Sigmoid colon (tissue), 7 donors: ENCODE measurements around the gene CHCT1. TPM values are rescaled to one million over a fixed set of nuclear protein-coding genes. Genes with fewer than 3 reads are reported as not detected.

Source experiments
- DNase-seq: peaks from one replicate; pipeline ENCODE4 v3.0.0-alpha.2; 2019
- H3K27ac ChIP-seq, 4 donors: fragments of 200-600 bp; sonication (generic); one replicate each; pipeline ENCODE4 v1.5.1; 2016 to 2019; ENCODE audit warnings: mild to moderate bottlenecking in 1 of 4
- H3K27me3 ChIP-seq, 3 donors: fragments of 200-600 bp; sonication (generic); one replicate each; pipeline ENCODE4 v1.5.1; 2019; ENCODE audit warnings: mild to moderate bottlenecking in 1 of 3
- H3K36me3 ChIP-seq, 4 donors: fragments of 200-600 bp; sonication (generic); one replicate each; pipeline ENCODE4 v1.5.1; 2016 to 2019
- H3K4me1 ChIP-seq, 4 donors: fragments of 200-600 bp; sonication (generic); one replicate each; pipeline ENCODE4 v1.5.1; 2017 to 2019
- H3K4me3 ChIP-seq, 4 donors: fragments of 200-600 bp; sonication (generic); one replicate each; pipeline ENCODE4 v1.5.1; 2017 to 2019; ENCODE audit warnings: mild to moderate bottlenecking in 2 of 4, moderate library complexity in 1 of 4
- H3K9me3 ChIP-seq, 4 donors: fragments of 200-600 bp in 3 of 4; sonication (generic) in 3 of 4; one replicate each; pipeline versions ENCODE4 v1.5.1 to v1.6.1; 2013 to 2019
- CTCF ChIP-seq, 4 experiments: fragments of 450-650 bp in 3 of 4; fragments of 200-600 bp in 1 of 4; IDR thresholded peaks; one replicate each; pipeline ENCODE4 v1.5.1; 2016 to 2019; ENCODE audit warnings: antibody characterized with exemption in 4 of 4, mild to moderate bottlenecking in 3 of 4, moderate library complexity in 2 of 4
- EP300 ChIP-seq, 4 donors: sonication (generic); formaldehyde crosslinking; IDR thresholded peaks; one replicate each; pipeline ENCODE4 v1.6.1; 2017; ENCODE audit warnings: antibody characterized with exemption in 4 of 4
- POLR2A ChIP-seq, 2 donors: fragments of 450-650 bp; IDR thresholded peaks; one replicate each; pipeline ENCODE4 v1.6.1; 2016; ENCODE audit warnings: antibody characterized with exemption in 2 of 2, mild to moderate bottlenecking in 2 of 2, moderate library complexity in 2 of 2
- POLR2AphosphoS5 ChIP-seq, 4 donors: sonication (generic); formaldehyde crosslinking; IDR thresholded peaks; one replicate each; pipeline ENCODE4 v1.6.1; 2017; ENCODE audit warnings: antibody characterized with exemption in 4 of 4
- WGBS, 2 donors: extraction: QIAGEN DNeasy Blood & Tissue Kit; methylation state at CpG; one replicate each; pipeline ENCODE4 v1.1.7; 2013; 5-methylcytosine and 5-hydroxymethylcytosine counted together
- intact Hi-C: fragments of 100-400 bp; cut with DNase I; formaldehyde crosslinking; loops from one replicate; pipeline ENCODE4 v1.15.1; 2023
- polyA plus RNA-seq, 3 donors: library from polyadenylated mRNA; stranded (reverse); fragments of 200-250 nt; gene quantifications; one replicate each; pipeline ENCODE4 v1.2.3, GENCODE V29; 2013
- total RNA-seq, 4 donors: library from RNA; depleted of rRNA; stranded (reverse); fragments of >200 nt; gene quantifications; one replicate each; pipeline ENCODE4 v1.1.0, GENCODE V29; 2016
- donor health status: healthy with polysubstance abuse.
- donor health status: Bipolar disorder and iron deficiency.
- donor health status: healthy.

Gene CHCT1
- total and polyA plus RNA-seq, 7 donors: not detected

- H3K4me3 ChIP-seq: no peak overlapping the region
- DNase-seq: no peak
- 83 to 96% methylated on average over 4 of the region's 4 CpGs for WGBS, 2 donors
- TF ChIP-seq POLR2AphosphoS5 (IDR thresholded peaks at IDR 0.05) (no peak), EP300 (IDR thresholded peaks at IDR 0.05) (no peak), CTCF (IDR thresholded peaks at IDR 0.05) (no peak), POLR2A (IDR thresholded peaks at IDR 0.05) (no peak)
- H3K27me3 ChIP-seq: no peaks in the 10 kb centered on the region
- H3K9me3 ChIP-seq: no peaks in the 10 kb centered on the region
- intact Hi-C loops: no loop called here
- H3K4me1 ChIP-seq: no peaks in the 10 kb centered on the region
- H3K27ac ChIP-seq: no peak overlapping the region
- H3K36me3 ChIP-seq: peaks cover 18 to 99% (median 42%) of the 10 kb centered on the region in 4 donors
Observed at GRCh38 chr17:60455378-60455777, 33.1 kb downstream of the CHCT1 start.

- no peak overlapping the region for H3K4me3 ChIP-seq
- H3K9me3 ChIP-seq: no peaks in the 10 kb centered on the region
- WGBS, 2 donors: 97 to 100% methylated on average over 2 of the region's 2 CpGs
- no peak overlapping the region for H3K27ac ChIP-seq
- no peak for DNase-seq
- TF ChIP-seq POLR2AphosphoS5 (IDR thresholded peaks at IDR 0.05): no peak
- TF ChIP-seq POLR2A (IDR thresholded peaks at IDR 0.05): no peak
- no peak for TF ChIP-seq EP300 (IDR thresholded peaks at IDR 0.05)
- TF ChIP-seq CTCF (IDR thresholded peaks at IDR 0.05): no peak
- no peaks in the 10 kb centered on the region for H3K27me3 ChIP-seq
- intact Hi-C loops: no loop called here
- H3K4me1 ChIP-seq: no peaks in the 10 kb centered on the region
- peaks cover 13 to 99% (median 41%) of the 10 kb centered on the region in 4 donors for H3K36me3 ChIP-seq
Observed at GRCh38 chr17:60457148-60457547, 34.9 kb downstream of the CHCT1 start.

- intact Hi-C loops: no loop called here
- 96 to 98% methylated on average over 1 of the region's 1 CpG for WGBS, 2 donors
Observed at GRCh38 chr17:60461584-60461983, 39.3 kb downstream of the CHCT1 start.

GRCh38 chr17:60463157-60463835 lies 41.0 kb downstream of the CHCT1 start:
- Histone ChIP-seq H3K4me3 (no peak overlapping the region), H3K9me3 (no peaks in the 10 kb centered on the region), H3K36me3 (peaks cover 17 to 81% (median 33%) of the 10 kb centered on the region in 4 donors), H3K4me1 (peaks cover 0 to 12% (median 6%) of the 10 kb centered on the region in 4 donors), H3K27ac (no peak overlapping the region), H3K27me3 (no peaks in the 10 kb centered on the region)
- intact Hi-C loops: no loop called here
- whole genome bisulfite sequencing, 2 donors: 76 to 82% methylated on average over 4 of the region's 4 CpGs
- TF ChIP-seq EP300 (IDR thresholded peaks at IDR 0.05) (no peak), POLR2AphosphoS5 (IDR thresholded peaks at IDR 0.05) (no peak), POLR2A (IDR thresholded peaks at IDR 0.05) (no peak), CTCF (IDR thresholded peaks at IDR 0.05) (no peak)
- no peak for DNase-seq

More at GRCh38 chr17:60461584-60461983, 39.3 kb downstream of the CHCT1 start:
- TF ChIP-seq CTCF (IDR thresholded peaks at IDR 0.05) (no peak), POLR2AphosphoS5 (IDR thresholded peaks at IDR 0.05) (no peak), EP300 (IDR thresholded peaks at IDR 0.05) (no peak), POLR2A (IDR thresholded peaks at IDR 0.05) (no peak)
- Histone ChIP-seq H3K4me3 (no peak overlapping the region), H3K9me3 (no peaks in the 10 kb centered on the region), H3K36me3 (peaks cover 17 to 98% (median 39%) of the 10 kb centered on the region in 4 donors), H3K27me3 (no peaks in the 10 kb centered on the region), H3K4me1 (no peaks in the 10 kb centered on the region), H3K27ac (no peak overlapping the region)
- no peak for DNase-seq
